Measurements from ENCODE around the gene IL1RAP. TPM values are rescaled to one million over a fixed set of nuclear protein-coding genes. Genes with fewer than 3 reads are reported as not detected.

The IL1RAP gene
- total RNA-seq, 1 donor from 2014 or later = 4.4 TPM

- DNase-seq (ENCODE audit: low read depth, low spot score) = no peak
- Mint-ChIP-seq H3K36me3 (ENCODE audit: low read depth) (no peaks in the 10 kb centered on the region), H3K4me1 (peaks cover 4% of the 10 kb centered on the region), H3K4me3 (no peak overlapping the region), H3K27ac (ENCODE audit: unreplicated experiment) (no peak overlapping the region), H3K9me3 (no peaks in the 10 kb centered on the region), H3K27me3 (ENCODE audit: low read depth) (no peaks in the 10 kb centered on the region)
- TF ChIP-seq CTCF (conservative IDR thresholded peaks at IDR 0.05) = no peak
Observed at GRCh38 chr3:190528706-190529105, 14.8 kb downstream of the IL1RAP start.

GRCh38 chr3:190531406-190531805, 17.5 kb downstream of the IL1RAP start:
- TF ChIP-seq CTCF (conservative IDR thresholded peaks at IDR 0.05) = no peak
- H3K36me3 Mint-ChIP-seq (ENCODE audit: low read depth) = no peaks in the 10 kb centered on the region
- no peaks in the 10 kb centered on the region for H3K9me3 Mint-ChIP-seq
- no peak overlapping the region for H3K4me3 Mint-ChIP-seq
- peaks cover 8% of the 10 kb centered on the region for H3K4me1 Mint-ChIP-seq
- H3K27me3 Mint-ChIP-seq (ENCODE audit: low read depth) = no peaks in the 10 kb centered on the region
- no peak for DNase-seq (ENCODE audit: low read depth, low spot score)
- no peak overlapping the region for H3K27ac Mint-ChIP-seq (ENCODE audit: unreplicated experiment)

GRCh38 chr3:190532731-190533203, 18.9 kb downstream of the IL1RAP start:
- no peaks in the 10 kb centered on the region for H3K27me3 Mint-ChIP-seq (ENCODE audit: low read depth)
- no peak for TF ChIP-seq CTCF (conservative IDR thresholded peaks at IDR 0.05)
- peaks cover 8% of the 10 kb centered on the region for H3K4me1 Mint-ChIP-seq
- no peaks in the 10 kb centered on the region for H3K36me3 Mint-ChIP-seq (ENCODE audit: low read depth)
- no peaks in the 10 kb centered on the region for H3K9me3 Mint-ChIP-seq
- H3K27ac Mint-ChIP-seq (ENCODE audit: unreplicated experiment) = no peak overlapping the region
- H3K4me3 Mint-ChIP-seq = no peak overlapping the region
- DNase-seq (ENCODE audit: low read depth, low spot score) = no peak

- DNase-seq (ENCODE audit: low read depth, low spot score) = no peak
- H3K27ac Mint-ChIP-seq (ENCODE audit: unreplicated experiment) = no peak overlapping the region
- peaks cover 8% of the 10 kb centered on the region for H3K4me1 Mint-ChIP-seq
- no peak overlapping the region for H3K4me3 Mint-ChIP-seq
- no peak for TF ChIP-seq CTCF (conservative IDR thresholded peaks at IDR 0.05)
- H3K9me3 Mint-ChIP-seq = no peaks in the 10 kb centered on the region
- no peaks in the 10 kb centered on the region for H3K36me3 Mint-ChIP-seq (ENCODE audit: low read depth)
- H3K27me3 Mint-ChIP-seq (ENCODE audit: low read depth) = no peaks in the 10 kb centered on the region
Observed at GRCh38 chr3:190533511-190534281, 19.8 kb downstream of the IL1RAP start.

GRCh38 chr3:190534386-190534785, 20.5 kb downstream of the IL1RAP start:
- Mint-ChIP-seq H3K4me1 (peaks cover 8% of the 10 kb centered on the region), H3K4me3 (no peak overlapping the region), H3K27ac (ENCODE audit: unreplicated experiment) (no peak overlapping the region), H3K27me3 (ENCODE audit: low read depth) (no peaks in the 10 kb centered on the region), H3K36me3 (ENCODE audit: low read depth) (no peaks in the 10 kb centered on the region), H3K9me3 (no peaks in the 10 kb centered on the region)
- no peak for DNase-seq (ENCODE audit: low read depth, low spot score)
- TF ChIP-seq CTCF (conservative IDR thresholded peaks at IDR 0.05) = no peak
